ENCODE data around the gene TBKBP1. TPM values are rescaled to one million over a fixed set of nuclear protein-coding genes. Genes with fewer than 3 reads are reported as not detected.

Gene TBKBP1
- total RNA-seq, 1 donor from 2014 or later: 13.7 TPM

GRCh38 chr17:47713980-47714700 lies 20.2 kb downstream of the TBKBP1 start:
- no peak for DNase-seq (ENCODE audit: low read depth)

- DNase-seq (ENCODE audit: low read depth): no peak
Observed at GRCh38 chr17:47714773-47715396, 20.9 kb downstream of the TBKBP1 start.

- no peak for DNase-seq (ENCODE audit: low read depth)
Observed at GRCh38 chr17:47715669-47716325, 21.8 kb downstream of the TBKBP1 start.

- DNase-seq (ENCODE audit: low read depth): no peak
Observed at GRCh38 chr17:47716375-47716774, 22.4 kb downstream of the TBKBP1 start.

- no peak for DNase-seq (ENCODE audit: low read depth)
Observed at GRCh38 chr17:47717261-47717697, 23.3 kb downstream of the TBKBP1 start.

- no peak for DNase-seq (ENCODE audit: low read depth)
Observed at GRCh38 chr17:47717979-47718621, 24.1 kb downstream of the TBKBP1 start.

GRCh38 chr17:47718634-47719405 lies 24.9 kb downstream of the TBKBP1 start:
- DNase-seq (ENCODE audit: low read depth): no peak

GRCh38 chr17:47719411-47720152 lies 25.6 kb downstream of the TBKBP1 start:
- DNase-seq (ENCODE audit: low read depth): peak; percentile 83

- no peak for DNase-seq (ENCODE audit: low read depth)
Observed at GRCh38 chr17:47720196-47720595, 26.2 kb downstream of the TBKBP1 start.

GRCh38 chr17:47720754-47721533 lies 27.0 kb downstream of the TBKBP1 start:
- DNase-seq (ENCODE audit: low read depth): peak; percentile 44

- no peak for DNase-seq (ENCODE audit: low read depth)
Observed at GRCh38 chr17:47721725-47722124, 27.8 kb downstream of the TBKBP1 start.

GRCh38 chr17:47724705-47725104 lies 30.7 kb downstream of the TBKBP1 start:
- no peak for DNase-seq (ENCODE audit: low read depth)

- no peak for DNase-seq (ENCODE audit: low read depth)
Observed at GRCh38 chr17:47725446-47726111, 31.6 kb downstream of the TBKBP1 start.

- no peak for DNase-seq (ENCODE audit: low read depth)
Observed at GRCh38 chr17:47726796-47727703, 33.1 kb downstream of the TBKBP1 start.

- no peak for DNase-seq (ENCODE audit: low read depth)
Observed at GRCh38 chr17:47727704-47728036, 33.7 kb downstream of the TBKBP1 start.

- no peak for DNase-seq (ENCODE audit: low read depth)
Observed at GRCh38 chr17:47728214-47728877, 34.4 kb downstream of the TBKBP1 start.

GRCh38 chr17:47729476-47729875 lies 35.5 kb downstream of the TBKBP1 start:
- DNase-seq (ENCODE audit: low read depth): no peak

- DNase-seq (ENCODE audit: low read depth): no peak
Observed at GRCh38 chr17:47730681-47731080, 36.7 kb downstream of the TBKBP1 start.
